ENCODE results near the gene ARMH3. TPM values are rescaled to one million over a fixed set of nuclear protein-coding genes. Genes with fewer than 3 reads are reported as not detected.
"Not testable (repeated sequence)": the region's sequence is repeated elsewhere in the genome, so short reads cannot be mapped to it uniquely, and the experiment has no call there.

The ARMH3 gene
- total RNA-seq, 1 donor from 2014 or later = 4.5 TPM

DNA sequence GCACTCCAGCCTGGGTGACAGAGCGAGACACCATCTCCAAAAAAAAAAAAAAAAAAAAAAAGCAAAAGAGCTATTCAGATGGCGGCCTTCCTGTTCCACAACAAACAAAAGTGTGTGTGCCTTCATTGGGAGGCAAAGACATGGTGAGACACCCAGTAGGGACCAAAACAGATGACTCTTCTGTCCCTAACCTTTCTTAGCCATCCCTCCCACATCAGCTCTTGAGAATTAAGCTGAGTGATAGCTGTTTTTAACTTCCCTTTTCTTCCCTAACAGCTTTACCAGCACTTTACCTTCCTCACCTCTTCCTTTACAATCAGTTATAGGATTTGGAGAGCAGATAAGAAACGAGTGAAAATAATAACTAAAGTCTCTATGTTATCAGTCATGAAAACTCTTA is 48.2 kb downstream of the ARMH3 start:
- TF ChIP-seq, protein P1, sequence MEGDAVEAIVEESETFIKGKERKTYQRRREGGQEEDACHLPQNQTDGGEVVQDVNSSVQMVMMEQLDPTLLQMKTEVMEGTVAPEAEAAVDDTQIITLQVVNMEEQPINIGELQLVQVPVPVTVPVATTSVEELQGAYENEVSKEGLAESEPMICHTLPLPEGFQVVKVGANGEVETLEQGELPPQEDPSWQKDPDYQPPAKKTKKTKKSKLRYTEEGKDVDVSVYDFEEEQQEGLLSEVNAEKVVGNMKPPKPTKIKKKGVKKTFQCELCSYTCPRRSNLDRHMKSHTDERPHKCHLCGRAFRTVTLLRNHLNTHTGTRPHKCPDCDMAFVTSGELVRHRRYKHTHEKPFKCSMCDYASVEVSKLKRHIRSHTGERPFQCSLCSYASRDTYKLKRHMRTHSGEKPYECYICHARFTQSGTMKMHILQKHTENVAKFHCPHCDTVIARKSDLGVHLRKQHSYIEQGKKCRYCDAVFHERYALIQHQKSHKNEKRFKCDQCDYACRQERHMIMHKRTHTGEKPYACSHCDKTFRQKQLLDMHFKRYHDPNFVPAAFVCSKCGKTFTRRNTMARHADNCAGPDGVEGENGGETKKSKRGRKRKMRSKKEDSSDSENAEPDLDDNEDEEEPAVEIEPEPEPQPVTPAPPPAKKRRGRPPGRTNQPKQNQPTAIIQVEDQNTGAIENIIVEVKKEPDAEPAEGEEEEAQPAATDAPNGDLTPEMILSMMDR (IDR thresholded peaks at IDR 0.05) = no peak
- peaks cover 23 to 57% of the 10 kb centered on the region in 2 donors for H3K36me3 ChIP-seq
- no peak overlapping the region for H3K4me3 ChIP-seq
- H3K4me1 ChIP-seq = no peaks in the 10 kb centered on the region
- intact Hi-C loops (cut with DNase I) = no loop called here
- no peaks in the 10 kb centered on the region for H3K27me3 ChIP-seq
- DNase-seq (ENCODE audit: low spot score in 2 of 2) = no peak
- H3K27ac ChIP-seq = no peak overlapping the region
- no peaks in the 10 kb centered on the region for H3K9me3 ChIP-seq

DNA sequence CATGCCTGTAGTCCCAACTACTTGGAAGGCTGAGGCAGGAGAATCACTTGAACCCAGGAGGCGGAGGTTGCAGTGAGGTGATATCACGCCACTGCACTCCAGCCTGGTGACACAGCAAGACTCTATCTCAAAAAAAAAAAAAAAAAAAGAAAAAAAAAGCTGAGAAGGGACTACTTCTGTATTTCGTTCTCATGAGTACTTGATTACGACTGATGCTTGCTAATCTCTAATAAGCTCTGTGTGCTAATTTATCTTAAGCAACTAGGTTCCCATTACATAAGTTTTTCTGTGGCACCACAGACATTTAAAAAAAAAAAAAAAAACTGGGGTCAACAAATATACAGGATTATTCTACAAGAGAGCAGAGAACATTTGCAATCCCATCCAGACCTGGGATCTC is 48.9 kb downstream of the ARMH3 start:
- H3K9me3 ChIP-seq; DNase-seq (ENCODE audit: low spot score in 2 of 2); H3K4me1 ChIP-seq; H3K27ac ChIP-seq; intact Hi-C loops (cut with DNase I); H3K27me3 ChIP-seq; H3K4me3 ChIP-seq: not testable (repeated sequence)
- H3K36me3 ChIP-seq = peaks cover 20 to 54% of the 10 kb centered on the region in 2 donors

DNA sequence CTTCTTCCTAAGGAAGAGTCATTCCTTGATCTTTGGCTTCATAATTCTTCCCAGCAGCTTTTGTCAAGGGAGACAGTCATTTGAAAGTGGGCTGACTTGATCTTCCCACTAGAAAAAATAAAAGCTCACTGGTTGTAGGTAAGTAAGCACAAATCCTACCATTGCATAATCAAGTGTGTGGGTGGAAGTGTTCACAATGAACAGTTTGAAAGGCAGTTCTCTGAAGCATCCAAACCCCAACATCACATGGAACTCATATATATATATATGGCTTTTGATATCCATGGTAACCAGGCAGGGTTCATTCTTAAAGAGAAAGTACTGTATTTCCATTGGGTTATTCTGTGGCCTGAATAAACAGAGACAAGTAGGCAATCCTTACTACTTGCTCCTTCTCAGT is 51.6 kb downstream of the ARMH3 start:
- H3K36me3 ChIP-seq = peaks cover 34 to 59% of the 10 kb centered on the region in 2 donors
- no peaks in the 10 kb centered on the region for H3K27me3 ChIP-seq
- no peaks in the 10 kb centered on the region for H3K4me1 ChIP-seq
- DNase-seq (ENCODE audit: low spot score in 2 of 2) = no peak
- H3K27ac ChIP-seq = no peak overlapping the region
- TF ChIP-seq, protein P1 (IDR thresholded peaks at IDR 0.05) = no peak
- intact Hi-C loops (cut with DNase I) = no loop called here
- H3K4me3 ChIP-seq = no peak overlapping the region
- no peaks in the 10 kb centered on the region for H3K9me3 ChIP-seq

DNA sequence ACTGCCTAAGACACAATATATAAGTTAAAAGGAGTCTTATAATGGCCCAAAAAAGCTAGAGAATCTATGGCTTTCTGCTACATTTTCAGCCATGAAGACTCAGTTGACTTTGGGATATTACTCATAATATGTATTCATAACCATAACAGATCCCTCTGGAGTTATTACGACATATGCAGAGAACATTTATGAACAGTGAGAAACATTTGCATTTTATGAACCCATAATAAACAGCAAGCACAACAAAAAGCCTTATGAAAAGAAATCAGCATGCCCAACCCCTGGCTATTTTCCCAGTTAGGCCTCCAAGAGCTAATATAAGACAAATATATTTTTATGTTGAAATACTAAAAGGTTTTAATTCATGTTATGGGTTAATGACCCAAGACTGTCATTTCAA is 52.4 kb downstream of the ARMH3 start:
- intact Hi-C loops (cut with DNase I) = no loop called here
- no peak overlapping the region for H3K4me3 ChIP-seq
- TF ChIP-seq, protein P1 (IDR thresholded peaks at IDR 0.05) = no peak
- no peaks in the 10 kb centered on the region for H3K27me3 ChIP-seq
- H3K27ac ChIP-seq = no peak overlapping the region
- no peaks in the 10 kb centered on the region for H3K9me3 ChIP-seq
- no peak for DNase-seq (ENCODE audit: low spot score in 2 of 2)
- peaks cover 34 to 55% of the 10 kb centered on the region in 2 donors for H3K36me3 ChIP-seq
- no peaks in the 10 kb centered on the region for H3K4me1 ChIP-seq

DNA sequence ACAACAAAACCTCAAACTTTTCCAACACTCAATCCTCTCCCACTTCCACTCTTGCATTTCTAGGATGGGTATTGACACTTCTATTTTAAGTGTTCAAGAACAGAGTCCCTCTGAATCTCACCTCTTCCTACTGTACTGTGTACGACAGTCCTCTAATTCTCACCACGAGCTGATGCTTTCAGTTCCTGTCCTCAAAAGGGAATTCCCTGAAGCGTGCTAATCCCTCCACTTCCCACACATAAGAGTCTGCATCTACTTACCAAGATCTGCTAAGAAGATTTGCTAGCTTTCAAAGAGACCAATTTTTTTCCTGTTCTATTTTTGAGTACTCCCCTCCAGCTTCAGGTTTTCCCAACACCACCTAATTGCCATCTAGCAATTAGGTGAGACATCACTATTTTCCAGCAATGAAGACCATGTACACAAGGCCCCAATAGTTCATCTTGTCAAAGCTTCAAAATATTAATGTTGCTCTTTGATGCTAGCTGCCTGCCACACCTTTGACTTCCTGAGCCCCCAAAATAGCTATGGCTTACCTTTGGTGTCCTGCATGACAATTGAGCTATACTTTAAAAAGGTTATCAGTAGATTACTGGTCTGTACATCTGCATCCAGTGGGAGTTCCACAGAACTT is 54.4 kb downstream of the ARMH3 start:
- intact Hi-C loops (cut with DNase I) = no loop called here
- H3K36me3 ChIP-seq = peaks cover 34 to 50% of the 10 kb centered on the region in 2 donors

DNA sequence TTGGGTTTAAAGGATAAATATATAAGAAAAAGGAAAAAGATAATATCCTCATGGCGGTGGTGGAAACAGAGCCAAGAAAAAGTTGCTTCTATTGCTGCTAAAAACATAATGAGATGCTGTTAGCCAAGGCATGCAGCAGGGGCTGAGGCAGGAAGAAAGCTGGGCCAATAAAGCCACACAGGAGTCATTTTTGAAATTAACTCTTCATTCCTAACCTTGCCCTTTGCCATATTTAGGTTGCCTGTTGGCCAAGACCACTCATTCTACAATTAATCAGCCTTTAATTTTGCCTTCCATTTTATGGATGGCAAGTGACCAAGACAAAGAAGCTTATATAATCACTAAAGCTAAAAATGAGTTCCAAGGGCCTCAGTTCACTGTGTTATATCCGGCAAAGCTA is 58.2 kb downstream of the ARMH3 start:
- TF ChIP-seq, protein P1 (IDR thresholded peaks at IDR 0.05) = no peak
- Histone ChIP-seq H3K4me1 (no peaks in the 10 kb centered on the region), H3K27ac (no peak overlapping the region), H3K36me3 (peaks cover 40% of the 10 kb centered on the region in 2 donors), H3K9me3 (no peaks in the 10 kb centered on the region), H3K4me3 (no peak overlapping the region), H3K27me3 (no peaks in the 10 kb centered on the region)
- intact Hi-C loops (cut with DNase I) = no loop called here
- DNase-seq (ENCODE audit: low spot score in 2 of 2) = no peak

More for the DNA sequence above, 54.4 kb downstream of the ARMH3 start:
- H3K27ac ChIP-seq = no peak overlapping the region
- H3K4me3 ChIP-seq = no peak overlapping the region
- H3K4me1 ChIP-seq = no peaks in the 10 kb centered on the region
- no peaks in the 10 kb centered on the region for H3K27me3 ChIP-seq
- H3K9me3 ChIP-seq = no peaks in the 10 kb centered on the region
- DNase-seq (ENCODE audit: low spot score in 2 of 2) = no peak
- TF ChIP-seq, protein P1 (IDR thresholded peaks at IDR 0.05) = no peak

Measured in ascending aorta (tissue), 2 donors.